Brain microvascular endothelial cell (primary cell): Measurements from ENCODE around the gene ENO3.

Experiments
- DNase-seq: peaks from one replicate; pipeline ENCODE4 v3.0.0-alpha.2; 2020
- H3K27ac ChIP-seq: fragments of 250-450 bp; sonication (Bioruptor Pico); 2 replicates; pipeline ENCODE4 v1.5.1; 2020; ENCODE audit warnings: mild to moderate bottlenecking, moderate library complexity
- H3K27me3 ChIP-seq: fragments of 250-450 bp; sonication (Bioruptor Pico); replicated peaks from 2 replicates; pipeline ENCODE4 v1.5.1; 2020; ENCODE audit warnings: mild to moderate bottlenecking
- H3K36me3 ChIP-seq: fragments of 250-450 bp; sonication (Bioruptor Pico); replicated peaks from 2 replicates; pipeline ENCODE4 v1.5.1; 2020; ENCODE audit warnings: mild to moderate bottlenecking
- H3K4me3 ChIP-seq: 2 replicates; pipeline ENCODE4 v1.5.1; 2011; ENCODE audit warnings: low read depth, mild to moderate bottlenecking, control low read depth, low read length, moderate library complexity
- in situ Hi-C: cut with HindIII; loops from 2 replicates; pipeline ENCODE4 v1.10.0; 2017; ENCODE audit warnings: low sequenced_read_pairs, low pct_ligation_motif_present
- TF ChIP-seq, protein P1 (sequence below): IDR thresholded peaks from 2 replicates; pipeline ENCODE4 v1.5.1; 2011; ENCODE audit warnings: low read depth, mild to moderate bottlenecking, moderate library complexity, low read length, control low read depth, inconsistent platforms; ENCODE audit errors: missing control alignments

ENO3 gene

DNA sequence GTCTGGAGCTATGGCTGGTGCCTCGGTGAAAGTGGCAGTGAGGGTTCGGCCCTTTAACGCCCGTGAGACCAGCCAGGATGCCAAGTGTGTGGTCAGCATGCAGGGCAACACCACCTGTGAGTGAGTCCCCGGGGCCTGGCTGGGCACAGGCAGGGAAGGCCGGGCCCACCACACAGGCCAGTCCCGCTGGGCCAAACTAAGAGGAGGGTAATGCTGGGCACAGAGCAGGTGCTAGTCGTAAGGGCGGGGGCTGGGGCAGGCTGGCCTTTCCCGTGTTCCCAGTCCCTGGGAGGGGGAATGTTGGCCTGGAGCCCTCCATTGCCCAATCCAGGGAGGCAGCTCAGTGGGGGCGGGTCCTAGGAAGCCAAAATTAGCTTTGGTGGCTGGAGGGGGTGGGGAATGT lies 49.3 kb downstream of the ENO3 start:
- H3K27me3 ChIP-seq = no peaks in the 10 kb centered on the region
- H3K27ac ChIP-seq = no peak overlapping the region
- TF ChIP-seq, protein P1, sequence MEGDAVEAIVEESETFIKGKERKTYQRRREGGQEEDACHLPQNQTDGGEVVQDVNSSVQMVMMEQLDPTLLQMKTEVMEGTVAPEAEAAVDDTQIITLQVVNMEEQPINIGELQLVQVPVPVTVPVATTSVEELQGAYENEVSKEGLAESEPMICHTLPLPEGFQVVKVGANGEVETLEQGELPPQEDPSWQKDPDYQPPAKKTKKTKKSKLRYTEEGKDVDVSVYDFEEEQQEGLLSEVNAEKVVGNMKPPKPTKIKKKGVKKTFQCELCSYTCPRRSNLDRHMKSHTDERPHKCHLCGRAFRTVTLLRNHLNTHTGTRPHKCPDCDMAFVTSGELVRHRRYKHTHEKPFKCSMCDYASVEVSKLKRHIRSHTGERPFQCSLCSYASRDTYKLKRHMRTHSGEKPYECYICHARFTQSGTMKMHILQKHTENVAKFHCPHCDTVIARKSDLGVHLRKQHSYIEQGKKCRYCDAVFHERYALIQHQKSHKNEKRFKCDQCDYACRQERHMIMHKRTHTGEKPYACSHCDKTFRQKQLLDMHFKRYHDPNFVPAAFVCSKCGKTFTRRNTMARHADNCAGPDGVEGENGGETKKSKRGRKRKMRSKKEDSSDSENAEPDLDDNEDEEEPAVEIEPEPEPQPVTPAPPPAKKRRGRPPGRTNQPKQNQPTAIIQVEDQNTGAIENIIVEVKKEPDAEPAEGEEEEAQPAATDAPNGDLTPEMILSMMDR = no peak
- H3K36me3 ChIP-seq = peaks cover 42% of the 10 kb centered on the region
- in situ Hi-C loops = no loop called here
- no peak for DNase-seq
- H3K4me3 ChIP-seq = no peak overlapping the region

- Histone ChIP-seq H3K27ac (no peak overlapping the region), H3K4me3 (no peak overlapping the region), H3K36me3 (peaks cover 61% of the 10 kb centered on the region), H3K27me3 (no peaks in the 10 kb centered on the region)
- DNase-seq = no peak
- in situ Hi-C loops = no loop called here
- TF ChIP-seq, protein P1 = no peak
Observed at GRCh38 chr17:5002121-5002788, 51.3 kb downstream of the ENO3 start.

DNA sequence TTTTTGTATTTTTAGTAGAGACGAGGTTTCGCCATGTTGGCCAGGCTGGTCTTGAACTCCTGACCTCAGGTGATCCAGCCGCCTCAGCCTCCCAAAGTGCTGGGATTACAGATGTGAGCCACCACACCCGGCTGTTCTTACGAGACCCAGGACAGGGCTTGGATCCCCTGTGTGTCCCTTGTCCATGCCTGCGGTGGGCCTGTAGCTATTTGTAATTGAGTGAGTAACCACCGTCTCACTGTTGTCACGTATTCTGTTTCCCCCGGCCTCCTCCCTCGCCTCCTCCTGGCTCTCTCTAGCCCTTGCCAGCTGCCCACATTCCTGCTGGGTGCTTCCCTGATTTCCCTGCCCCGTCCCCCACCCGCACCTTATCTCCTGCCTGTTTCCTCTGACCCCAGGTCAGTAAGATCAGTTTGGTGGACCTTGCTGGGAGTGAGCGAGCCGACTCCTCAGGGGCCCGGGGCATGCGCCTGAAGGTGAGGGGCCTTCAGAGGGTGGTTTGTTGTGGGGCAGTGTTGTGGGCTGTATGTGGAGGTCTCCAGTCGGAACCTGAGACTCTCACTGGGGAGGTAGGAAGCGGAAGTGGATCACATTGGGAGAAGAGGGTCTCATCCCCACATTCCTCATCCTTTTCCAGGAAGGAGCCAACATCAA lies 52.4 kb downstream of the ENO3 start:
- Histone ChIP-seq H3K4me3 (no peak overlapping the region), H3K27me3 (no peaks in the 10 kb centered on the region), H3K36me3 (peaks cover 72% of the 10 kb centered on the region), H3K27ac (no peak overlapping the region)
- in situ Hi-C loops = no loop called here
- no peak for DNase-seq
- TF ChIP-seq, protein P1 = no peak
